Measurements from ENCODE around the gene MERTK. TPM values are rescaled to one million over a fixed set of nuclear protein-coding genes. Genes with fewer than 3 reads are reported as not detected.

Gene MERTK
- total RNA-seq, 1 experiment from 2014 or later: 18.4 TPM

- no peak for TF ChIP-seq EZH2 (IDR thresholded peaks at IDR 0.05; ENCODE audit: borderline replicate concordance, low read depth, low read length, poor library complexity, severe bottlenecking)
- no peak for TF ChIP-seq CTCF (conservative IDR thresholded peaks at IDR 0.05; ENCODE audit: low read depth, low read length)
- Histone ChIP-seq H3K27ac (ENCODE audit: low read depth, low read length, poor library complexity, severe bottlenecking) (peak overlapping the region; percentile 29), H3K36me3 (ENCODE audit: insufficient read depth, low read length, poor library complexity, severe bottlenecking) (no peaks in the 10 kb centered on the region), H3K9me3 (ENCODE audit: low read depth, low read length, poor library complexity, severe bottlenecking) (no peaks in the 10 kb centered on the region), H3K4me1 (ENCODE audit: insufficient read depth, low read length, poor library complexity, severe bottlenecking) (peaks cover 47% of the 10 kb centered on the region), H3K4me3 (ENCODE audit: low read depth, low read length, poor library complexity, severe bottlenecking) (no peak overlapping the region), H3K27me3 (replicated peaks; ENCODE audit: insufficient read depth, low read depth, low read length, poor library complexity) (no peaks in the 10 kb centered on the region)
- BruUV-seq (replicated peaks): no TSS peak
- ChIA-PET POLR2A (ENCODE audit: low non-redundant PET) (no interaction called here), CTCF (no interaction called here)
- DNase-seq (ENCODE audit: low spot score): no peak
- intact Hi-C loops (cut with micrococcal nuclease; ENCODE audit: unreplicated experiment): no loop called here
Observed at GRCh38 chr2:111912547-111912946, 14.1 kb downstream of the MERTK start.

- Histone ChIP-seq H3K4me3 (ENCODE audit: low read depth, low read length, poor library complexity, severe bottlenecking) (no peak overlapping the region), H3K27me3 (replicated peaks; ENCODE audit: insufficient read depth, low read depth, low read length, poor library complexity) (no peaks in the 10 kb centered on the region), H3K36me3 (ENCODE audit: insufficient read depth, low read length, poor library complexity, severe bottlenecking) (no peaks in the 10 kb centered on the region), H3K27ac (ENCODE audit: low read depth, low read length, poor library complexity, severe bottlenecking) (peak overlapping the region; percentile 48), H3K4me1 (ENCODE audit: insufficient read depth, low read length, poor library complexity, severe bottlenecking) (peaks cover 31% of the 10 kb centered on the region), H3K9me3 (ENCODE audit: low read depth, low read length, poor library complexity, severe bottlenecking) (no peaks in the 10 kb centered on the region)
- BruUV-seq (replicated peaks): no TSS peak
- no peak for DNase-seq (ENCODE audit: low spot score)
- ChIA-PET POLR2A (ENCODE audit: low non-redundant PET) (no interaction called here), CTCF (no interaction called here)
- intact Hi-C loops (cut with micrococcal nuclease; ENCODE audit: unreplicated experiment): no loop called here
- TF ChIP-seq CTCF (conservative IDR thresholded peaks at IDR 0.05; ENCODE audit: low read depth, low read length) (no peak), EZH2 (IDR thresholded peaks at IDR 0.05; ENCODE audit: borderline replicate concordance, low read depth, low read length, poor library complexity, severe bottlenecking) (no peak)
Observed at GRCh38 chr2:111917106-111917505, 18.7 kb downstream of the MERTK start.

- intact Hi-C loops (cut with micrococcal nuclease; ENCODE audit: unreplicated experiment): no loop called here
- DNase-seq (ENCODE audit: low spot score): peak; percentile 75
- H3K4me3 ChIP-seq (ENCODE audit: low read depth, low read length, poor library complexity, severe bottlenecking): no peak overlapping the region
- ChIA-PET CTCF (no interaction called here), POLR2A (ENCODE audit: low non-redundant PET) (no interaction called here)
- peak overlapping the region; percentile 47 for H3K27ac ChIP-seq (ENCODE audit: low read depth, low read length, poor library complexity, severe bottlenecking)
- H3K27me3 ChIP-seq (replicated peaks; ENCODE audit: insufficient read depth, low read depth, low read length, poor library complexity): no peaks in the 10 kb centered on the region
- H3K36me3 ChIP-seq (ENCODE audit: insufficient read depth, low read length, poor library complexity, severe bottlenecking): no peaks in the 10 kb centered on the region
- H3K9me3 ChIP-seq (ENCODE audit: low read depth, low read length, poor library complexity, severe bottlenecking): no peaks in the 10 kb centered on the region
- TF ChIP-seq CTCF (conservative IDR thresholded peaks at IDR 0.05; ENCODE audit: low read depth, low read length): no peak
- no peak for TF ChIP-seq EZH2 (IDR thresholded peaks at IDR 0.05; ENCODE audit: borderline replicate concordance, low read depth, low read length, poor library complexity, severe bottlenecking)
- no TSS peak for BruUV-seq (replicated peaks)
- peaks cover 25% of the 10 kb centered on the region for H3K4me1 ChIP-seq (ENCODE audit: insufficient read depth, low read length, poor library complexity, severe bottlenecking)
Observed at GRCh38 chr2:111918383-111918806, 20.0 kb downstream of the MERTK start.

All from A673 (cell line).